Measurements from ENCODE around the gene SIGLEC14. TPM values are rescaled to one million over a fixed set of nuclear protein-coding genes. Genes with fewer than 3 reads are reported as not detected.
A peak's percentile ranks its signal among the peaks of the same experiment; 100 is the strongest.
"Not testable (repeated sequence)": the region's sequence is repeated elsewhere in the genome, so short reads cannot be mapped to it uniquely, and the experiment has no call there.

Gene SIGLEC14
- total RNA-seq, 6 experiments from 2014 or later, result not detected

- no peak for TF ChIP-seq CTCF (IDR thresholded peaks at IDR 0.05)
- Mint-ChIP-seq H3K9me3 (peaks cover 12% of the 10 kb centered on the region), H3K27me3 (ENCODE audit: insufficient read depth) (peaks cover 5% of the 10 kb centered on the region), H3K36me3 (ENCODE audit: low read depth) (0 out of 2 replicates have a peak, but pooled peaks cover 3% of the 10 kb centered on the region), H3K4me1 (ENCODE audit: low read depth) (peaks cover 12% of the 10 kb centered on the region; the same call in 1 of the 2 replicates), H3K27ac (no peak overlapping the region), H3K4me3 (no peak overlapping the region)
- DNase-seq, result no peak
Measured at GRCh38 chr19:51680474-51680873, 33.8 kb upstream of the SIGLEC14 start.

DNA sequence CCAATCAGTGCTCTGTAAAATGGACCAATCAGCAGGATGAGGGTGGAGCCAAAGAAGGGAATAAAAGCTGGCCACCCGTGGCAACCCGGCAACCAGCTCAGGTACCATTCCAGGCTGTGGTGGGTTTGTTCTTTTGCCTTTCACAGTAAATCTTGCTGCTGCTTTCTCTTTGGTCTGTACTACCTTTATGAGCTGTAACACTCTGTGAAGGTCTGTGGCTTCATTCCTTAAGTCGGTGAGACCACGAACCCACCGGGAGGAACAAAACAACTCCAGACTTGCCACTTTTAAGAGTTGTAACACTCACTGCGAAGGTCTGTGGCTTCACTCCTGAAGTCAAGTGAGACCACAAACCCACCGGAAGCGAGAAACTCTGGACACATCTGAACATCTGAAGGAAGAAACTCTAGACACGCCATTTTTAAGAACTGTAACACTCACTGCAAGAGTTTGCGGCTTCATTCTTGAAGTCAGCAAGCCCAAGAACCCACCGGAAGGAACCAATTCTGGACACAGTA, 30.0 kb upstream of the SIGLEC14 start:
- peaks cover 12% of the 10 kb centered on the region for H3K9me3 Mint-ChIP-seq
- no peak for TF ChIP-seq CTCF (IDR thresholded peaks at IDR 0.05)
- H3K27ac Mint-ChIP-seq, result no peak overlapping the region
- H3K36me3 Mint-ChIP-seq (ENCODE audit: low read depth), result 0 out of 2 replicates have a peak, but pooled peaks cover 3% of the 10 kb centered on the region
- H3K4me1 Mint-ChIP-seq (ENCODE audit: low read depth), result peaks cover 9% of the 10 kb centered on the region; the same call in 1 of the 2 replicates
- H3K4me3 Mint-ChIP-seq, result no peak overlapping the region
- peaks cover 5% of the 10 kb centered on the region for H3K27me3 Mint-ChIP-seq (ENCODE audit: insufficient read depth)
- no peak for DNase-seq

- not testable (repeated sequence) for H3K4me3 Mint-ChIP-seq; H3K27ac Mint-ChIP-seq; H3K27me3 Mint-ChIP-seq (ENCODE audit: insufficient read depth); DNase-seq; H3K36me3 Mint-ChIP-seq (ENCODE audit: low read depth); H3K4me1 Mint-ChIP-seq (ENCODE audit: low read depth)
- H3K9me3 Mint-ChIP-seq, result peaks cover 12% of the 10 kb centered on the region
- peak; percentile 67 for TF ChIP-seq CTCF (IDR thresholded peaks at IDR 0.05)
Measured at GRCh38 chr19:51675911-51676565, 29.4 kb upstream of the SIGLEC14 start.

DNA sequence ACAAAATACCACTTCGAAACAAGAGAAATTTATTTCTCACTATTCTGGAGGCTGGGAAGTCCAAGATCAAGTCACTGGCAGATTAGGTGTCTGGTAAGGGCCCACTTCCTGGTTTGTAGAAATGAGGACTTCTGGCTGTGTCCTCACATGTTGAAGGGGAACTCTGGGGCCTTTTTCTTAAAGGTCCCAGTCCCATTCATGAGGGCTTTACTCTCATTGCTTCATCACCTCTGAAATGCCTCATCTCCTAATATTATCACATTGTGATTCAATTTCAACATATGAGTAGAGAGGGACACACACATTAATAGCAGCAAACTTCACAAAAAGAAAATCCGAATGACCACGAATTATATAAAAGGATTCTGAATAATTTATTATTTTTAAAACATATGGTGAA, 21.6 kb upstream of the SIGLEC14 start:
- Mint-ChIP-seq H3K36me3 (ENCODE audit: low read depth) (no peaks in the 10 kb centered on the region), H3K4me1 (ENCODE audit: low read depth) (no peaks in the 10 kb centered on the region), H3K27me3 (ENCODE audit: insufficient read depth) (peaks cover 6% of the 10 kb centered on the region), H3K27ac (no peak overlapping the region), H3K4me3 (no peak overlapping the region), H3K9me3 (no peaks in the 10 kb centered on the region)
- no peak for TF ChIP-seq CTCF (IDR thresholded peaks at IDR 0.05)
- no peak for DNase-seq

- Mint-ChIP-seq H3K4me1 (ENCODE audit: low read depth) (no peaks in the 10 kb centered on the region), H3K9me3 (no peaks in the 10 kb centered on the region), H3K27me3 (ENCODE audit: insufficient read depth) (peaks cover 6% of the 10 kb centered on the region), H3K4me3 (no peak overlapping the region), H3K36me3 (ENCODE audit: low read depth) (no peaks in the 10 kb centered on the region), H3K27ac (no peak overlapping the region)
- TF ChIP-seq CTCF (IDR thresholded peaks at IDR 0.05), result peak; percentile 79
- DNase-seq, result peak; percentile 36
Measured at GRCh38 chr19:51664997-51665396, 18.4 kb upstream of the SIGLEC14 start.

All from HFFc6 (cell line).